Right kidney (tissue), 1 donor: ENCODE data around the gene ZDHHC3.
"Not testable (repeated sequence)": the region's sequence is repeated elsewhere in the genome, so short reads cannot be mapped to it uniquely, and the experiment has no call there.

Experiments
- DNase-seq: peaks from one replicate; pipeline ENCODE4 v3.0.0-alpha.2; 2016

The ZDHHC3 gene

GRCh38 chr3:44966795-44967278 lies 9.1 kb downstream of the ZDHHC3 start:
- DNase-seq: no peak

- DNase-seq: no peak
Measured at GRCh38 chr3:44965165-44965564, 10.8 kb downstream of the ZDHHC3 start.

GRCh38 chr3:44963571-44964325 lies 12.2 kb downstream of the ZDHHC3 start:
- no peak for DNase-seq

GRCh38 chr3:44962621-44963393 lies 13.2 kb downstream of the ZDHHC3 start:
- no peak for DNase-seq

GRCh38 chr3:44961888-44962287 lies 14.1 kb downstream of the ZDHHC3 start:
- no peak for DNase-seq

GRCh38 chr3:44960387-44961026 lies 15.5 kb downstream of the ZDHHC3 start:
- no peak for DNase-seq

GRCh38 chr3:44958386-44958785 lies 17.6 kb downstream of the ZDHHC3 start:
- no peak for DNase-seq

- no peak for DNase-seq
Measured at GRCh38 chr3:44957986-44958385, 18.0 kb downstream of the ZDHHC3 start.

GRCh38 chr3:44955917-44956316 lies 20.1 kb downstream of the ZDHHC3 start:
- DNase-seq: no peak

- no peak for DNase-seq
Measured at GRCh38 chr3:44954962-44955361, 21.0 kb downstream of the ZDHHC3 start.

- DNase-seq: no peak
Measured at GRCh38 chr3:44954304-44954703, 21.7 kb downstream of the ZDHHC3 start.

- no peak for DNase-seq
Measured at GRCh38 chr3:44952689-44953088, 23.3 kb downstream of the ZDHHC3 start.

- DNase-seq: no peak
Measured at GRCh38 chr3:44950275-44950734, 25.7 kb downstream of the ZDHHC3 start.

- DNase-seq: not testable (repeated sequence)
Measured at GRCh38 chr3:44949770-44950169, 26.2 kb downstream of the ZDHHC3 start.

GRCh38 chr3:44948239-44948638 lies 27.7 kb downstream of the ZDHHC3 start:
- DNase-seq: no peak

- DNase-seq: no peak
Measured at GRCh38 chr3:44942202-44942921, 33.6 kb downstream of the ZDHHC3 start.

GRCh38 chr3:44939581-44940036 lies 36.4 kb downstream of the ZDHHC3 start:
- no peak for DNase-seq

GRCh38 chr3:44932986-44933944 lies 42.7 kb downstream of the ZDHHC3 start:
- no peak for DNase-seq

GRCh38 chr3:44932271-44932670 lies 43.7 kb downstream of the ZDHHC3 start:
- no peak for DNase-seq

- no peak for DNase-seq
Measured at GRCh38 chr3:44931791-44932190, 44.2 kb downstream of the ZDHHC3 start.

GRCh38 chr3:44930911-44931310 lies 45.1 kb downstream of the ZDHHC3 start:
- DNase-seq: no peak
